GM12892 (cell line): Measurements from ENCODE around the gene ARL8A.
"Not testable (repeated sequence)": the region's sequence is repeated elsewhere in the genome, so short reads cannot be mapped to it uniquely, and the experiment has no call there.

Source experiments
- DNase-seq: peaks from one replicate; pipeline ENCODE4 v3.0.0; 2011; ENCODE audit not compliant: insufficient read length
- FAIRE-seq: peaks from 2 replicates; lab custom pipeline; 2011; peaks lifted over from hg19 to GRCh38; lab: Jason Lieb, UNC
- POLR2A ChIP-seq: IDR thresholded peaks from 2 replicates; pipeline ENCODE4 v1.6.1; 2011; ENCODE audit warnings: low read depth, low read length, control low read depth
- POLR2AphosphoS5 ChIP-seq: IDR thresholded peaks from 2 replicates; pipeline ENCODE4 v1.6.1; 2011; ENCODE audit warnings: low read depth, low read length, control low read depth
- TAF1 ChIP-seq: IDR thresholded peaks from 2 replicates; pipeline ENCODE4 v1.6.1; 2011; ENCODE audit warnings: low read depth, mild to moderate bottlenecking, control low read depth, low read length, borderline replicate concordance

The ARL8A gene

GRCh38 chr1:202186327-202186726 lies 41.8 kb upstream of the ARL8A start:
- TF ChIP-seq TAF1 (no peak), POLR2AphosphoS5 (no peak), POLR2A (no peak)
- DNase-seq (no peak), FAIRE-seq (no peak)

- TF ChIP-seq POLR2AphosphoS5: no peak
- TF ChIP-seq TAF1: no peak
- TF ChIP-seq POLR2A: no peak
- DNase-seq (peak; percentile 53), FAIRE-seq (peak; percentile 14)
Observed at GRCh38 chr1:202184750-202185460, 40.4 kb upstream of the ARL8A start.

DNA sequence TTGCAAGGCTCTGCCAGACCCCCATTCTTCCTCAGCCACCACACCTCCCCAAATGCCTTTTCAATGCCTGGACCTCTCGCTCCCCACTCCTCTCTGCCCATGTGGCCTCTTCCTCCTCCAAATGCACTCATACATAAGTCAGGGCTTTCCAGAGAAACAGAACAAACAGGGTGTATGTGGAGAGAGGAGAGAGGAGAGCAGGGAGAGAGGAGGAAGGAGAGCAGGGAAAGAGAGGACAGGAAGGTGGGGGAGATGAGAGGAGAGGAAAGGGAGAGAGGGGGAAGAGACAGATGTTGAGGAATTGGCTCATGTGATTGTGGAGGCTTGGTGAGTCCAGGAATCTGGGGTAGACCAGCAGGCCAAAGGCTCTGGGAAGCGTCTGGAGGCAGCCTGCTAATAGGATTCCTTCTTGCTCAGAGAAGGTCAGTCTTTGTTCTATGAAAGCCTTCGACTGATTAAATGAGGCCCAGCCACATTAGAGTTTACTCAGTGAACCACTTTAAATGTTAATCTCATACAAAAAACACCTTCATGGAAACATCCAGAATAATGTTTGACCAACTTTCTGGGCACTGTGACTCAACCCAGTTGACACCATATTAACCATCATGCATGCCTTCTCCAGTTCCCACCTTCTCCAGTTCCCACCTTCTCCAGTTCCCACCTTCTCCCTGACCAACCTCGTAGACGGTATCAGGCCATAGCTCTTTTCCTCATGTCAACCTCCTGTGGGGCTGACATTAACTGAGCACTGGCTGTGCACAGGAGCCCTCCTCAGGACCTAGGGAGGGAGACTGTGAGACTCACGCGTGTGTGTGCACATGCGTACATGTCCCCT lies 37.7 kb upstream of the ARL8A start:
- TF ChIP-seq TAF1 (no peak), POLR2A (no peak), POLR2AphosphoS5 (no peak)
- FAIRE-seq: no peak
- DNase-seq: no peak

GRCh38 chr1:202181586-202181985 lies 37.0 kb upstream of the ARL8A start:
- TF ChIP-seq TAF1 (no peak), POLR2AphosphoS5 (no peak), POLR2A (no peak)
- FAIRE-seq (no peak), DNase-seq (no peak)

DNA sequence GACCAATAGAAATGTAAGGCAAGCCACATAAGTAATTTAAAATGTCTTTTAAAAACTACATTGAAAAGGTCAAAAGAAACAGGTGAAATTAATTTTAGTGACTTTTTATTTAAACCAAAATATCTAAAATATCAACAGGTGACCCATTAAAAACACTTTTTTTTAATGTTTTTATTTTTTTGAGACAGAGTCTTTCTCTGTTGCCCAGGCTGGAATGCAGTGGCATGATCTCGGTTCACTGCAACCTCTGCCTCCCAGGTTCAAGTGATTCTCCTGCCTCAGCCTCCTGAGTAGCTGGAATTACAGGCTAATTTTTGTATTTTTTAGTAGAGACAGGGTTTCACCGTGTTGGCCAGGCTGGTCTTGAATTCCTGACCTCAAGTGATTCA lies 36.2 kb upstream of the ARL8A start:
- FAIRE-seq, DNase-seq: not testable (repeated sequence)

DNA sequence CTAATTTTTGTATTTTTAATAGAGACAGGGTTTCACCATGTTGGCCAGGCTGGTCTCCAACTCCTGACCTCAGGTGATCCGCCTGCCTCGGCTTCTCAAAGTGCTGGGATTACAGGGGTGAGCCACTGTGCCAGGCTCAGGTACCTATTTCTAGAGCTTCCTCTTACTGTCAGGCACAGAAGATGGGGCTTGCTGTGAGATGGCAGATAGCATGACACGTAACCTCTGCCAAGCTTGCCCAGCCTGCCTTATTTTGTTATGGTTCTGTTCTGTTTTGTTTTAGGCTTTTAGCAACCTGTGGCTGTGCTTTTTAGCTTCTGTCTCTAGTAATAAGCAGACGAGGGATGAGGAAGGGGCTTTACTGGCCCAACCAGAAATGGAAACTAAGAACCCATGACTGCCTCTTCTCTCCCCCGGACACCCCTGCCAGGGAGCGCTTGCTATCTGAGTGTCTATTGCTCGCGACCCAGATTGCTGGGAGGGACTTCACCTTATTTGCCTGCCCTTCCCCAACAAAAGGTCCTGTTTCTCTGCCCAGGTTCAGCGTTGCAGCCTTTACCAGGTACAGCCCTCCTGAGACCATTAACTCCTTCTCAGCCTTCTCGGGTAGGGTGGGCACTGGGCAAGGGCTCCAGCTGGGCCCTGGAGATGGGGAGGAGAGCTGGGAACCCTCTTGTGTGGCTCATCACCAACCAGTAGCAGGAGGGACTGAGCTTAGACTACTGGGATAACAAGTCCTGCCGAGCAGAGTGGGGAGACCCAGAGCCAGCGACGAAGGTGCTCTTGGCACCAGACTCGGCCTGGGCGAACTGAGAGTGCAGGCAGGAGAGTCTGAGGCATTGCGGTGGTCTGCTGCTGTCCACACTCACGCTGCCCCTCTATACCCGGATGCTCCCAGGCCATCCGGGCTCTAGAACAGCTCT lies 35.6 kb upstream of the ARL8A start:
- DNase-seq: no peak
- TF ChIP-seq POLR2AphosphoS5 (no peak), POLR2A (no peak), TAF1 (no peak)
- FAIRE-seq: no peak

DNA sequence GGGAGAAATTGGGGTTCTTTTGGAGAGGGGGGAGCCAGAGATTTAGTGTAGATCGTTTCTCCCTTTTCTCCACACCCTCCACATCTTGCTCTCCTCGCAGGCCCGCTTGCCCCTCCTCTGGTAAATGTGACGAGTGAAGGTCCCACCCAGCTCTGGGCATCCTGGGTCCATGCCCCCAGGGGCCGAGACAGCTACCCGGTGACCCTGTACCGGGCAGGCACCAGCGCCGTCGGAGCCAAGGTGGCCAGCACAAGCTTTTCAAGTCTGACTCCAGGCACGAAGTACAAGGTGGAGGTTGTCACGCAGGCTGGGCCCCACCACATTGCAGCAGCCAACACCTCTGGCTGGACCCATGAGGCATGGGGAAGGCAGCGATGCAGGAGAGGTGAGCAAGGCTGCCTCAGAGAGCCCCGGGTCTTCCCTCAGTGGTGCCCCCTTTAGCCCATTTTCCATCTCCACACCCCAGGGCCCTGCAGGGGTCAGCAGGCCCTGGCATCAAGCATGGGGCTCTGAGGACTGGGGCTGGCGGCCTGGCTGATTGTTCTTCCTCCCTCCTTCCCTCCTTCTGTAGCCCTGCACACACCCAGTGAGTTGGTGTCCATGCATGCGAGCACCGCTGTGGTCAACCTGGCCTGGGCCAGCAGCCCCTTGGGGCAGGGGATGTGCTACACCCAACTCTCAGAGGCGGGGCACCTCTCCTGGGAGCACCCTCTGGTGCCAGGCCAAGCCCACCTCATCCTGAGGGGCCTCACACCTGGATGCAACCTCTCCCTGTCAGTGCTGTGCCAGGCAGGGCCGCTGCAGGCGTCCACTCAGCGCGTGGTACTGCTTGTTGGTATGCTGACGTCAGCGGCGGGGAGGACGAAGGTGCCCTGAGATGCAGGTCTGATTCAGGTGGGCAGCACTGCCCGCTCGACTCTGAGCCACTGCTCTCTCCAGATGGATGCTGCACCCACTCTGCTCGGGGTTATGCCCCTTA lies 32.7 kb upstream of the ARL8A start:
- DNase-seq (no peak), FAIRE-seq (no peak)
- TF ChIP-seq POLR2A (no peak), POLR2AphosphoS5 (no peak), TAF1 (no peak)

- no peak for TF ChIP-seq TAF1
- FAIRE-seq (no peak), DNase-seq (no peak)
Observed at GRCh38 chr1:202173993-202174392, 29.5 kb upstream of the ARL8A start.

GRCh38 chr1:202172015-202172355 lies 27.4 kb upstream of the ARL8A start:
- FAIRE-seq: no peak
- DNase-seq: no peak
- TF ChIP-seq TAF1 (no peak), POLR2AphosphoS5 (no peak), POLR2A (no peak)

DNA sequence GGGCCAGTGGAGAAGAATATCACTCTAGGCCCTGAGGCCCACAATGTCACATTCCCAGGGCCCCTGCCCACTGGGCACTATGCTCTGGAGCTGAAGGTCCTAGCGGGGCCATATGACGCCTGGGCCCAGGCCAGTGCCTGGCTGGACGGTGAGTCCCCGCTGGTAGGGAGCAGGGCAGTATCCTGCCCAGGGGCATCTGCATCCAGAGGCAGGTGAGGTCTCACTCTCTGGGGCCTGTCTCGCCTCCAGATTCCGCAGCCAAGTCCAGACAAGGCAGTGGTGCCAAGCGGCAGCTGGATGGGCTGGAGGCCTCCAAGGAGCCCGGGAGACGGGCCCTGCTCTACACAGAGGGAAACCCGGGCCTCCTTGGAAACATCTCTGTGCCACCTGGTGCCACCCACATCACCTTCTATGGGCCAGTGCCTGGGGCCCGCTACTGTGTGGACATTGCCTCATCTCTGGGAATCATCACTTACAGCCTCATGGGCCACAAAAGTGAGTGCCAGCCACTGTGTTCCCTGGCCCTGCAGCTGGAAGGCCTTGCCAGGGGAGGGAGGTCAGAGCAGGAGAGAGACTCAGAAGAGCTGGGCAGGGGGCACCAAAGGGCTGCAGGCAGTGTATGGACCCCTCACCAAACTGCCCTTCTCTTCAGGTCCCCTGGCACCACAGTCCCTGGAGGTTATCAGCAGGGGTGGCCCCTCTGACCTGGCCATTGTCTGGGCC lies 26.9 kb upstream of the ARL8A start:
- TF ChIP-seq POLR2A: no peak
- TF ChIP-seq POLR2AphosphoS5: no peak
- FAIRE-seq (no peak), DNase-seq (no peak)
